ENCODE results near the gene HSD17B10. TPM values are rescaled to one million over a fixed set of nuclear protein-coding genes. Genes with fewer than 3 reads are reported as not detected.

HSD17B10 gene
- total and polyA plus RNA-seq, 4 donors: 32.4 to 233 (median 201) TPM

DNA sequence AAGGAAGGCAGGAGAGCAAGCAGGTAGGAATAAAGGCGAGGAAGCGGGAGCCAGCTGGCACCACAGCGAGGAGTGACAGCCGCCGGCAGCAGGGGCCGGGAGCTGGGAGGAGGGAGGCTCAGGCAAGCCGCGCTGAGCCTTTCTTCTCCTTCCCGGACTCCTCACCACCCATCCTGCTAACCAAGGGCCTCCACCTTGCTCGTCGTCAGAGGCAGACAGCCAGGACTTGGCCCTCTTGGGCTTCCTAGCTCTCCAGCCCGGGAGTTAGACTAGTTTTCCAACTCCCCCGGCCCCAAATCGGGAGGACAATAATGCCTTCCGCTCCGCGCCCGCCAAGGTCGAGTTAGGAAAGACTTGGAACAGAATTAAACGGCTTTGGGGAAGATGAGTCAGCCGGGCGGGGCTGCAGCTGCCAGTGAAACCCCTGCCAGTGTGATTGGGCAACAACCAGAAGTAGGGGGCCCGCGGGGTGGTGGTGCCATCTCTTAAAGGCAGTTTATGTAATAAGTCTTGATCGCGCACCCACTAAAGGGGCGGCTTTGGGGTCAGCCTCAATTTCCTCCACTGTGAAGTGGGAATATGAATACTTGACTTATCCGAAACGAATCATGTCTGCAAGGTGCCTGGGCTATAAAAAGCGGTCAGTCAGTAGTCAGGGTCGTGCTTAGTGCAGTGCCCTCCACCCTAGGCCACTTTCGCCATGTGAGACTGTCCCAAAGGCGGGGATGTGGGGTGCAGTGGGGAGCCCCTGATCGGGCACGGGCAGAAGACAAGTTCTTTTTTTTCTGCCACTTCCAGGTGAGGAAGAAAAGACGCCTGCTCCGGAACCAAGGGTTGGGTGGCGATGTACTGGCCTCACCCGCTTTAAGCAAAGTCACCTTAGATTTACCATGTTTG lies 6.7 kb upstream of the HSD17B10 start:
- TF ChIP-seq JUND (IDR thresholded peaks at IDR 0.05) (peak; percentile 50 to 74), HNF4A (conservative IDR thresholded peaks at IDR 0.05) (no peak), YY1 (IDR thresholded peaks at IDR 0.05) (peak; percentile 21)
- H3K27ac ChIP-seq (ENCODE audit: low read depth in 1 of 2, low read length in 2 of 2): peak overlapping the region; percentile 51 to 59
- H3K9me3 ChIP-seq (ENCODE audit: control insufficient read depth in 4 of 4, low read length in 3 of 4): no peaks in the 10 kb centered on the region
- H3K4me1 ChIP-seq (ENCODE audit: control insufficient read depth in 4 of 4, insufficient read depth in 4 of 4, low read length in 3 of 4): peaks cover 2 to 25% (median 11%) of the 10 kb centered on the region in 4 donors
- peak overlapping the region in 2 of 3 donors; percentile 37 to 50 for H3K4me3 ChIP-seq (ENCODE audit: low read depth in 1 of 3, low read length in 3 of 3)
- H3K36me3 ChIP-seq (ENCODE audit: control insufficient read depth in 4 of 4, insufficient read depth in 3 of 4, low read depth in 1 of 4, low read length in 3 of 4): no peaks in the 10 kb centered on the region
- peaks cover 0 to 3% (median 0%) of the 10 kb centered on the region in 4 donors for H3K27me3 ChIP-seq (ENCODE audit: control insufficient read depth in 4 of 4, insufficient read depth in 4 of 4, low read length in 3 of 4)
- DNase-seq (ENCODE audit: low spot score): no peak
- WGBS: 13% methylated on average over 39 of the region's 39 CpGs
- H3K9ac ChIP-seq (ENCODE audit: low read depth in 1 of 2, low read length in 2 of 2): peak overlapping the region in 1 of 2 donors; percentile 47

DNA sequence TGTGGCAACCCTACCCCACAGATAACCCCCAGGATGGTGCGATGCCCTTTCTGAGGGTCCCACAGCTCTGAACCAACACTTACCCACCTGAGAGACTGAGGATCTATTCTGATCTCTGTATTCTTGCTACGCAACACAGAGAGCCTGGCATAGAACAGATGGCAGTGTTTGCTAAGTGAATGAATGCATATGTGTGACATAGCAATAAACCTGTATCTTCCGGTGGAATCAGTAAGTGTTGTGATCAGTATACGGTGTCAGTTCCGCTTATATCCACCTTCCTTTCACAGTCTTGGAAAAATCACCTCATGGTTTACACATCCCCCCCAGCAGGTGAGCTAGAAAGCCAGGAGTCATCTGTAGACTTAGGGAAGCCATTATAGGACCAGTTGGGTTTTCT lies 5.9 kb upstream of the HSD17B10 start:
- H3K9me3 ChIP-seq (ENCODE audit: control insufficient read depth in 4 of 4, low read length in 3 of 4): no peaks in the 10 kb centered on the region
- TF ChIP-seq YY1 (IDR thresholded peaks at IDR 0.05) (no peak), HNF4A (conservative IDR thresholded peaks at IDR 0.05) (no peak), JUND (IDR thresholded peaks at IDR 0.05) (no peak), FOXA2 (IDR thresholded peaks at IDR 0.05) (no peak), ATF3 (IDR thresholded peaks at IDR 0.05) (no peak), GABPA (IDR thresholded peaks at IDR 0.05 in 1 of 2, conservative IDR thresholded peaks at IDR 0.05 in 1 of 2) (no peak), FOXA1 (IDR thresholded peaks at IDR 0.05) (no peak), TAF1 (conservative IDR thresholded peaks at IDR 0.05) (no peak), EGR1 (IDR thresholded peaks at IDR 0.05; ENCODE audit: low read depth in 2 of 2) (no peak), HNF4G (IDR thresholded peaks at IDR 0.05) (no peak), NR2F2 (IDR thresholded peaks at IDR 0.05) (no peak), RAD21 (IDR thresholded peaks at IDR 0.05) (no peak), SP1 (IDR thresholded peaks at IDR 0.05) (no peak), MAX (IDR thresholded peaks at IDR 0.05) (no peak), ZBTB33 (IDR thresholded peaks at IDR 0.05) (no peak), REST (IDR thresholded peaks at IDR 0.05) (no peak), RXRA (IDR thresholded peaks at IDR 0.05) (no peak)
- TF ChIP-seq, protein P1, sequence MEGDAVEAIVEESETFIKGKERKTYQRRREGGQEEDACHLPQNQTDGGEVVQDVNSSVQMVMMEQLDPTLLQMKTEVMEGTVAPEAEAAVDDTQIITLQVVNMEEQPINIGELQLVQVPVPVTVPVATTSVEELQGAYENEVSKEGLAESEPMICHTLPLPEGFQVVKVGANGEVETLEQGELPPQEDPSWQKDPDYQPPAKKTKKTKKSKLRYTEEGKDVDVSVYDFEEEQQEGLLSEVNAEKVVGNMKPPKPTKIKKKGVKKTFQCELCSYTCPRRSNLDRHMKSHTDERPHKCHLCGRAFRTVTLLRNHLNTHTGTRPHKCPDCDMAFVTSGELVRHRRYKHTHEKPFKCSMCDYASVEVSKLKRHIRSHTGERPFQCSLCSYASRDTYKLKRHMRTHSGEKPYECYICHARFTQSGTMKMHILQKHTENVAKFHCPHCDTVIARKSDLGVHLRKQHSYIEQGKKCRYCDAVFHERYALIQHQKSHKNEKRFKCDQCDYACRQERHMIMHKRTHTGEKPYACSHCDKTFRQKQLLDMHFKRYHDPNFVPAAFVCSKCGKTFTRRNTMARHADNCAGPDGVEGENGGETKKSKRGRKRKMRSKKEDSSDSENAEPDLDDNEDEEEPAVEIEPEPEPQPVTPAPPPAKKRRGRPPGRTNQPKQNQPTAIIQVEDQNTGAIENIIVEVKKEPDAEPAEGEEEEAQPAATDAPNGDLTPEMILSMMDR (IDR thresholded peaks at IDR 0.05; ENCODE audit: low read depth, low read length, missing input control): no peak
- no peak for DNase-seq (ENCODE audit: low spot score)
- no peak overlapping the region for H3K9ac ChIP-seq (ENCODE audit: low read depth in 1 of 2, low read length in 2 of 2)
- H3K27me3 ChIP-seq (ENCODE audit: control insufficient read depth in 4 of 4, insufficient read depth in 4 of 4, low read length in 3 of 4): peaks cover 0 to 3% (median 0%) of the 10 kb centered on the region in 4 donors
- no peak overlapping the region for H3K4me3 ChIP-seq (ENCODE audit: low read depth in 1 of 3, low read length in 3 of 3)
- 70% methylated on average over 5 of the region's 5 CpGs for WGBS
- H3K4me1 ChIP-seq (ENCODE audit: control insufficient read depth in 4 of 4, insufficient read depth in 4 of 4, low read length in 3 of 4): peaks cover 2 to 31% (median 15%) of the 10 kb centered on the region in 4 donors
- peak overlapping the region in 1 of 2 donors; percentile 59 for H3K27ac ChIP-seq (ENCODE audit: low read depth in 1 of 2, low read length in 2 of 2)
- H3K36me3 ChIP-seq (ENCODE audit: control insufficient read depth in 4 of 4, insufficient read depth in 3 of 4, low read depth in 1 of 4, low read length in 3 of 4): no peaks in the 10 kb centered on the region
